Astrocyte of the cerebellum (primary cell): ENCODE data around the gene CTXN3.

Experiments
- DNase-seq: peaks from one replicate; pipeline ENCODE4 v3.0.0-alpha.2; 2011; ENCODE audit warnings: low read depth
- H3K4me3 ChIP-seq: 2 replicates; pipeline ENCODE4 v1.5.1; 2011; ENCODE audit warnings: mild to moderate bottlenecking, low read depth, low read length, moderate library complexity
- CTCF ChIP-seq: IDR thresholded peaks from 2 replicates; pipeline ENCODE4 v1.5.1; 2012; ENCODE audit warnings: low read length, low read depth, moderate library complexity, mild to moderate bottlenecking; ENCODE audit errors: missing control alignments
- in situ Hi-C: cut with HindIII; loops from 2 replicates; pipeline ENCODE4 v1.10.0; 2017; ENCODE audit warnings: low sequenced_read_pairs

Gene CTXN3

GRCh38 chr5:127700237-127700766, 51.4 kb downstream of the CTXN3 start:
- in situ Hi-C loops = no loop called here
- no peak for DNase-seq
- H3K4me3 ChIP-seq = no peak overlapping the region
- TF ChIP-seq CTCF = no peak

DNA sequence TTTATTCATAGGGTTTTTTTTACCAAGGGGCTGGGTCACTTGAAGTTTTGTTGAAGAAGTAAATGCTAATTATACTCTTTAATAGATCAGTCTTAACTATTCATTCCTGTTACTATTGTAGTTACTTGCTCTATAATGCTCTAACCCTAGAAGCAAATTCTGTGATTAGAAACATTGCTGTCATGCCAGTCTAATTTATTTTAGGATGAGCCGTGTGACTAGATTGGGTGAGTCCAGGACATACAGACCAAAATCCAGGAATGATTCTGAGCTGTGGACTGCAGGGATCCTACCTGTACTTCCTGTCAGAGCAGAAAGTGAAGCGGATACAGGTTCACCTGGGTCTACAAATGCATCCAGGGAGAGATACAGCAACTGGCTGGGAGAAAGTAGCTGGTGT, 53.6 kb downstream of the CTXN3 start:
- H3K4me3 ChIP-seq = no peak overlapping the region
- in situ Hi-C loops = no loop called here
- no peak for DNase-seq
- no peak for TF ChIP-seq CTCF

GRCh38 chr5:127702926-127703561, 54.2 kb downstream of the CTXN3 start, which contains the start of gene CCDC192:
Gene CCDC192 (plus strand): TSS chr5:127703391. CDS start chr5:127703446, 55 bp downstream.
- H3K4me3 ChIP-seq = no peak within 1 kb of the TSS
- no peak for DNase-seq
- in situ Hi-C loops = no loop called here
- TF ChIP-seq CTCF = no peak

DNA sequence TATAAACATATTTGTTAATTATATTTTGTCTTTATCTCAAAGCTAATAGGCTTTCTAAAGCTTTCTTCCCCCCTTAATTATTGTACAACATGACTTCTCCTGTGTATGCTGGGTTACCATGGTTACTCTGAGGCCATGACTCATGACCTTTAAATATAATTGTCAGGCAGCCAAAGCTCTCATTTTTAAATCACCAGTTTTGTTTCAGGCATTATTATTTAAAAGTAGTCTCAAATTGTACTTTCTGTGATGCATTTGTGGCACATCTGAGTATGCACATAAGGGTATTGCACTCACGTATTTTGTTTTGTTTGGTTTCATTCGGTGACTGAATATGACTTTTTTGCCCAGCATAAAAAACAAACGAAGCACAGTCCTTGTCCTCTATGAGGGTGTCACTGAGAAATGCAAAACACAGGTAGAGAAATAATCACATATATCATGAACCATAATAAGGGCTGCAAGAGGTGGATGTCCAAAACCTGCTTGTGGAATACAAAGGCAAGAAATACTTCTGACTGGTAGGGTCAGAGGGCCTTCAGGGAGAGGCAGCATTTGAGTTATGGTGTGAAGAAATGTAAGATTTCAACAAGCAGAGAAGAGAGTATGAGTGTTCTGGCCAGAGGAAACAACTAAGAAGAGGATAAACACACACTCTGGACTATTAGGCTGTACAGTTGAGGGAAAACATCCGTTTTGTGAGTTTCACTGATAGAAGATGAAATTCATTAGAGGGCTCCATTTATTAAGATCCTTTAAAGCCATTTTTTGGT, 56.4 kb downstream of the CTXN3 start:
- peak; percentile 64 for DNase-seq
- no peak for TF ChIP-seq CTCF
- in situ Hi-C loops = no loop called here
- H3K4me3 ChIP-seq = no peak overlapping the region

DNA sequence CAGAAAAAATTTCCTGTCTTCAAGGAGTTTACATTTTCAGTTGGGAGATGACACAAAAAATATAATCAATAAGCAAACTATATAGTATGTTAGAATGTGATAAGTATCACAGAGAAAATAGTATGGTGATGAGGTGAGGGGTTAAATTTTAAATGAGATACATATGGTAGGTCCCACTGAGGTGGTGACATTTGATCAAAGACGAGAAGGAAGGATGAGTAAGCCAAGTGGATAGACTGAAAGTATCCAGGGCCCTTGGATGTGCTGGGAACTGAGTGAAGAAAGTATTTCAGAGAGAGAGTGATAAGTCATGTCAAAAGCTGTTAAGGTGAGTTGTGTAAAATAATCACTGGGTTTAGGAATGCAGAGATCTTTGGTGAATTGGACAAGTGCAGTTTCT, 57.8 kb downstream of the CTXN3 start:
- in situ Hi-C loops = no loop called here
- no peak for DNase-seq
- no peak overlapping the region for H3K4me3 ChIP-seq
- no peak for TF ChIP-seq CTCF

- DNase-seq = no peak
- TF ChIP-seq CTCF = no peak
- no peak overlapping the region for H3K4me3 ChIP-seq
- in situ Hi-C loops = no loop called here
These were observed 58.3 kb downstream of the CTXN3 start for GRCh38 chr5:127707209-127707608.
